ENCODE data around the gene SERTAD3.

DNA sequence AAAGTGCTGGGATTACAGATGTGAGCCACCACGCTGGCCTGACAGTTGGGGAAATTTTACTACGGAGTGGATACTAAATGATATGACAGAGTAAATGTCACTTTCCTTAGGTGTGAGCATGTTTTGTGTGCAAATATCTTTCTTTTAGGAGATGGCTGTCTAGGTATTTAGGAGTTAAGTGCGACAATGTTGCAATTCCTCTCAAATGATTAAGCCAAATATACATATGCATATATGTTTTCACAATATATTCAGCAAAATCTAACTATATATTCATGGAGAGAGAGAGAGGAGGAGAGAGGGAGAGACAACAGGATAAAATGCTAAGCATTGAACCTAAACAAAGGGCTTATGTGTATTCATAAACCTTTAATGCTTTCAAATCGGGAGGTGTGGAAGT is 5.4 kb upstream of the SERTAD3 start:
- TF ChIP-seq, protein P1, sequence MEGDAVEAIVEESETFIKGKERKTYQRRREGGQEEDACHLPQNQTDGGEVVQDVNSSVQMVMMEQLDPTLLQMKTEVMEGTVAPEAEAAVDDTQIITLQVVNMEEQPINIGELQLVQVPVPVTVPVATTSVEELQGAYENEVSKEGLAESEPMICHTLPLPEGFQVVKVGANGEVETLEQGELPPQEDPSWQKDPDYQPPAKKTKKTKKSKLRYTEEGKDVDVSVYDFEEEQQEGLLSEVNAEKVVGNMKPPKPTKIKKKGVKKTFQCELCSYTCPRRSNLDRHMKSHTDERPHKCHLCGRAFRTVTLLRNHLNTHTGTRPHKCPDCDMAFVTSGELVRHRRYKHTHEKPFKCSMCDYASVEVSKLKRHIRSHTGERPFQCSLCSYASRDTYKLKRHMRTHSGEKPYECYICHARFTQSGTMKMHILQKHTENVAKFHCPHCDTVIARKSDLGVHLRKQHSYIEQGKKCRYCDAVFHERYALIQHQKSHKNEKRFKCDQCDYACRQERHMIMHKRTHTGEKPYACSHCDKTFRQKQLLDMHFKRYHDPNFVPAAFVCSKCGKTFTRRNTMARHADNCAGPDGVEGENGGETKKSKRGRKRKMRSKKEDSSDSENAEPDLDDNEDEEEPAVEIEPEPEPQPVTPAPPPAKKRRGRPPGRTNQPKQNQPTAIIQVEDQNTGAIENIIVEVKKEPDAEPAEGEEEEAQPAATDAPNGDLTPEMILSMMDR (optimal IDR thresholded peaks at IDR 0.05 in 1 of 3, IDR thresholded peaks at IDR 0.05 in 1 of 3, conservative IDR thresholded peaks at IDR 0.05 in 1 of 3; ENCODE audit: extremely low read depth in 1 of 3, insufficient read depth in 2 of 3, low read length in 3 of 3): no peak
- TF ChIP-seq EZH2 (IDR thresholded peaks at IDR 0.05; ENCODE audit: low read length): no peak
